Hippocampal formation (tissue), 2 donors: ENCODE data around the gene LARGE1.

Experiments used
- DNase-seq, 2 donors: peaks; one replicate each; lab custom pipeline; 2025; lab: John Stamatoyannopoulos, UW

Gene LARGE1

GRCh38 chr22:33819743-33820142 is 100.5 kb downstream of the LARGE1 start:
- DNase-seq: no peak

- DNase-seq: no peak
These were observed 102.7 kb downstream of the LARGE1 start for GRCh38 chr22:33817512-33818127.

- no peak for DNase-seq
These were observed 107.8 kb downstream of the LARGE1 start for GRCh38 chr22:33812360-33812977.

GRCh38 chr22:33811686-33812085 is 108.6 kb downstream of the LARGE1 start:
- no peak for DNase-seq

GRCh38 chr22:33811208-33811607 is 109.1 kb downstream of the LARGE1 start:
- DNase-seq: no peak

GRCh38 chr22:33807470-33807869 is 112.8 kb downstream of the LARGE1 start:
- DNase-seq: no peak

- no peak for DNase-seq
These were observed 114.1 kb downstream of the LARGE1 start for GRCh38 chr22:33806191-33806590.

- DNase-seq: no peak
These were observed 116.6 kb downstream of the LARGE1 start for GRCh38 chr22:33803371-33804282.

- DNase-seq: no peak
These were observed 121.9 kb downstream of the LARGE1 start for GRCh38 chr22:33798401-33798800.

GRCh38 chr22:33796494-33796893 is 123.8 kb downstream of the LARGE1 start:
- DNase-seq: peak in 1 of 2 donors; percentile 3

- peak in 1 of 2 donors; percentile 11 for DNase-seq
These were observed 126.8 kb downstream of the LARGE1 start for GRCh38 chr22:33793475-33793874.

GRCh38 chr22:33792832-33793231 is 127.4 kb downstream of the LARGE1 start:
- DNase-seq: no peak

GRCh38 chr22:33789690-33790253 is 130.5 kb downstream of the LARGE1 start:
- DNase-seq: no peak

- DNase-seq: no peak
These were observed 131.3 kb downstream of the LARGE1 start for GRCh38 chr22:33788927-33789326.

GRCh38 chr22:33787645-33788456 is 132.4 kb downstream of the LARGE1 start:
- DNase-seq: no peak

GRCh38 chr22:33786149-33786548 is 134.1 kb downstream of the LARGE1 start:
- no peak for DNase-seq

GRCh38 chr22:33785283-33785968 is 134.8 kb downstream of the LARGE1 start:
- DNase-seq: no peak

- no peak for DNase-seq
These were observed 138.9 kb downstream of the LARGE1 start for GRCh38 chr22:33781411-33781810.

GRCh38 chr22:33780531-33781136 is 139.6 kb downstream of the LARGE1 start:
- no peak for DNase-seq

GRCh38 chr22:33779243-33779642 is 141.0 kb downstream of the LARGE1 start:
- no peak for DNase-seq

GRCh38 chr22:33776491-33776890 is 143.8 kb downstream of the LARGE1 start:
- DNase-seq: no peak
